Measurements from ENCODE around the gene C9orf50.

C9orf50 gene

GRCh38 chr9:129562917-129563316 is 58.0 kb downstream of the C9orf50 start:
- no peak overlapping the region for H3K4me3 ChIP-seq (ENCODE audit: low read length)
- no peak for DNase-seq (ENCODE audit: low read depth, low spot score)

DNA sequence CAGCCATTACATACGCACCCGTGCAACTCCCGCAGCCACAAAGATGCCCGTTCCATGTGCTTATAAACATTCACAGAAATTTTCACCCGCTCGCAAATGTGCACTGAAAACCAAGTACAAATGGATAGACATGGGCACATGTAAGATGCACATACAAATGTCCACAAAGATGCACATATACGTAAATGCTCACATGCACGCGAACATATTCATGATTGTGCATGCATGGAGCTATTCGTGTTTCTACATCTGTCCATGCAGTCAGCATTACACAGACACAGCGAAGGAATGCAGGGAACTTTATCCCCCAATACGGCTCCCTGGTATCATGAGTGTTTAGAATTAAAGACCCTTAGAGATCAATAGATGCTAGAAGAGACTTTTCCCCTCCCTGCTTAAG is 58.4 kb downstream of the C9orf50 start:
- no peak for DNase-seq (ENCODE audit: low read depth, low spot score)
- H3K4me3 ChIP-seq (ENCODE audit: low read length), result no peak overlapping the region

Measured in Jurkat, Clone E6-1 (cell line).